GM06990 (cell line): ENCODE measurements around the gene DAPK1.

Experiments
- DNase-seq: peaks from one replicate; pipeline ENCODE4 v3.0.0-alpha.2; 2011; ENCODE audit not compliant: insufficient read length; ENCODE audit errors: extremely low read depth
- H3K27me3 ChIP-seq: replicated peaks from 2 replicates; pipeline ENCODE4 v1.6.0; 2011; ENCODE audit warnings: low read length; ENCODE audit not compliant: control insufficient read depth, insufficient read depth
- H3K36me3 ChIP-seq: 2 replicates; pipeline ENCODE4 v1.5.1; 2011; ENCODE audit warnings: low read length; ENCODE audit not compliant: control insufficient read depth, insufficient read depth
- H3K4me3 ChIP-seq: replicated peaks from 2 replicates; pipeline ENCODE4 v1.5.1; 2011; ENCODE audit warnings: low read depth, mild to moderate bottlenecking, control low read depth, low read length
- CTCF ChIP-seq: IDR thresholded peaks from 2 replicates; pipeline ENCODE4 v1.5.1; 2011; ENCODE audit warnings: low read length, control low read depth, mild to moderate bottlenecking, inconsistent platforms; ENCODE audit not compliant: insufficient read depth, poor library complexity, severe bottlenecking

Gene DAPK1

GRCh38 chr9:87605676-87606075 lies 108.0 kb downstream of the DAPK1 start:
- DNase-seq, result no peak
- no peak for TF ChIP-seq CTCF
- no peaks in the 10 kb centered on the region for H3K27me3 ChIP-seq
- H3K36me3 ChIP-seq, result peaks cover 13% of the 10 kb centered on the region
- H3K4me3 ChIP-seq, result no peak overlapping the region

- H3K27me3 ChIP-seq, result no peaks in the 10 kb centered on the region
- H3K4me3 ChIP-seq, result no peak overlapping the region
- H3K36me3 ChIP-seq, result peaks cover 16% of the 10 kb centered on the region
- DNase-seq, result no peak
- TF ChIP-seq CTCF, result no peak
These were observed 109.3 kb downstream of the DAPK1 start for GRCh38 chr9:87606841-87607521.

- no peak for DNase-seq
- Histone ChIP-seq H3K36me3 (peaks cover 21% of the 10 kb centered on the region), H3K27me3 (no peaks in the 10 kb centered on the region), H3K4me3 (no peak overlapping the region)
- TF ChIP-seq CTCF, result no peak
These were observed 110.2 kb downstream of the DAPK1 start for GRCh38 chr9:87607859-87608258.

GRCh38 chr9:87609002-87609401 lies 111.3 kb downstream of the DAPK1 start:
- TF ChIP-seq CTCF, result no peak
- Histone ChIP-seq H3K36me3 (peaks cover 21% of the 10 kb centered on the region), H3K27me3 (no peaks in the 10 kb centered on the region), H3K4me3 (no peak overlapping the region)
- DNase-seq, result no peak

- no peak for DNase-seq
- Histone ChIP-seq H3K27me3 (no peaks in the 10 kb centered on the region), H3K4me3 (no peak overlapping the region), H3K36me3 (peaks cover 21% of the 10 kb centered on the region)
- no peak for TF ChIP-seq CTCF
These were observed 111.8 kb downstream of the DAPK1 start for GRCh38 chr9:87609486-87609885.
